ENCODE measurements around the gene PEX13. TPM values are rescaled to one million over a fixed set of nuclear protein-coding genes. Genes with fewer than 3 reads are reported as not detected.
"Not testable (repeated sequence)": the region's sequence is repeated elsewhere in the genome, so short reads cannot be mapped to it uniquely, and the experiment has no call there.

The PEX13 gene
- total RNA-seq, 1 donor from 2014 or later, result 12.8 TPM

DNA sequence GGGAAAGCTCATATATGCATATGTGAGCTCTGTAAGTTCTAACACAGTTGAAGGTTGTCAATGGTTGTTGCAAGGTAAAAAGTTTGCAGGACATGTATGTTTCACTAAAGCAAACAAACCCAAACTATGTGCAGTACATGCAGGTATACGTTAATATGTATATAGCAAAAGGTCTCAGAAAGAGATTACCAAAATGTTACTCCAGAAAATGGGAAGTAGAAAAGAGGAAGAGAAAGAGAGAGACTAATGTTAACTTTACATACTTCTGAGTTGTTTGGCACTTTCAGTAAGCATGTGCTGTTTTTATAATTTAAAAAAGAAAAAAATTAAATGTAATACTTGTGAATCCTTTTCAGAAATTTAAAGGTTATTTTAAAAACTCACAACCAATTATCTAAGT lies 32.8 kb upstream of the PEX13 start:
- Histone ChIP-seq H3K36me3 (no peaks in the 10 kb centered on the region), H3K4me1 (no peaks in the 10 kb centered on the region), H3K4me3 (no peak overlapping the region), H3K27ac (no peak overlapping the region), H3K9me3 (no peaks in the 10 kb centered on the region), H3K27me3 (no peaks in the 10 kb centered on the region)
- TF ChIP-seq, protein P1, sequence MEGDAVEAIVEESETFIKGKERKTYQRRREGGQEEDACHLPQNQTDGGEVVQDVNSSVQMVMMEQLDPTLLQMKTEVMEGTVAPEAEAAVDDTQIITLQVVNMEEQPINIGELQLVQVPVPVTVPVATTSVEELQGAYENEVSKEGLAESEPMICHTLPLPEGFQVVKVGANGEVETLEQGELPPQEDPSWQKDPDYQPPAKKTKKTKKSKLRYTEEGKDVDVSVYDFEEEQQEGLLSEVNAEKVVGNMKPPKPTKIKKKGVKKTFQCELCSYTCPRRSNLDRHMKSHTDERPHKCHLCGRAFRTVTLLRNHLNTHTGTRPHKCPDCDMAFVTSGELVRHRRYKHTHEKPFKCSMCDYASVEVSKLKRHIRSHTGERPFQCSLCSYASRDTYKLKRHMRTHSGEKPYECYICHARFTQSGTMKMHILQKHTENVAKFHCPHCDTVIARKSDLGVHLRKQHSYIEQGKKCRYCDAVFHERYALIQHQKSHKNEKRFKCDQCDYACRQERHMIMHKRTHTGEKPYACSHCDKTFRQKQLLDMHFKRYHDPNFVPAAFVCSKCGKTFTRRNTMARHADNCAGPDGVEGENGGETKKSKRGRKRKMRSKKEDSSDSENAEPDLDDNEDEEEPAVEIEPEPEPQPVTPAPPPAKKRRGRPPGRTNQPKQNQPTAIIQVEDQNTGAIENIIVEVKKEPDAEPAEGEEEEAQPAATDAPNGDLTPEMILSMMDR (IDR thresholded peaks at IDR 0.05), result no peak
- intact Hi-C loops (cut with DNase I), result no loop called here
- no peak for DNase-seq (ENCODE audit: low spot score in 2 of 2)

DNA sequence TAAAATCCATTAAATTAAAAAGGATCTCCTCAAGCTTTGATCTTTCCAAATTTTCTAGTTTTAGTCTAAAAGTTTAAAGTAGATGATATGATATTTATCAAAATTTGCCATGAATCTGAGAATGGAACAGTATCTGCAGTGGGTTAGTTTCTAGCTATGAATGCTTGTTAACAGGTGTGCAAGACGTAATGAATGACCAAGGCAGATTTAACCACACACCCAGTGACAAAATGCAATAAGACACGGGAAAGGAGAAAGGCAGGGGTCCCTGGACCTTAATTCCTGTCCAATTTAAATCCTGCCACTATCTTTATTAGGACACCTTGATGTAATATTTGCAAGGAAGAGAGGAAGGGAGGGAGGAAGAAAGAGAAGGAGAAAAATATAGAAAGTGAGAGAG lies 30.5 kb upstream of the PEX13 start:
- no peak for DNase-seq (ENCODE audit: low spot score in 2 of 2)
- Histone ChIP-seq H3K27ac (no peak overlapping the region), H3K36me3 (no peaks in the 10 kb centered on the region), H3K27me3 (no peaks in the 10 kb centered on the region), H3K4me1 (no peaks in the 10 kb centered on the region), H3K9me3 (peaks cover 4 to 7% of the 10 kb centered on the region in 2 donors), H3K4me3 (no peak overlapping the region)
- TF ChIP-seq, protein P1 (IDR thresholded peaks at IDR 0.05), result no peak
- intact Hi-C loops (cut with DNase I), result no loop called here

DNA sequence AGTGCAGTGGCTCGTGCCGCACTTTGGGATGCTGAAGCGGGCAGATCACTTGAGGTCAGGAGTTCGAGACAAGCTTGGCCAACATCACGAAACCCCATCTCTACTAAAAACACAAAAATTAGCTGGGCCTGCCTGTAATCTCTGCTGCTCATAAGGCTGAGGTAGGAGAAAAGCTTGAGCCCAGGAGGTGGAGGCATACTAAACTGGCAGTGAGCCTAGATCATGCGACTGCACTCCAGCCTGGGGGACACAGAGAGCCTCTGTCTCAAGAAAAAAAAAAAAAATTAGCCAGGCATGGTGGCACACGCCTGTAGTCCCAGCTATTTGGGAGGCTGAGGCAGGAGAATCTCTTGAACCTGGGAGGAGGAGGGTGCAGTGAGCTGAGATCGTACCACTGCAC lies 29.9 kb upstream of the PEX13 start:
- H3K27ac ChIP-seq; H3K9me3 ChIP-seq; H3K4me1 ChIP-seq; DNase-seq (ENCODE audit: low spot score in 2 of 2); H3K27me3 ChIP-seq; H3K36me3 ChIP-seq; intact Hi-C loops (cut with DNase I); H3K4me3 ChIP-seq: not testable (repeated sequence)

DNA sequence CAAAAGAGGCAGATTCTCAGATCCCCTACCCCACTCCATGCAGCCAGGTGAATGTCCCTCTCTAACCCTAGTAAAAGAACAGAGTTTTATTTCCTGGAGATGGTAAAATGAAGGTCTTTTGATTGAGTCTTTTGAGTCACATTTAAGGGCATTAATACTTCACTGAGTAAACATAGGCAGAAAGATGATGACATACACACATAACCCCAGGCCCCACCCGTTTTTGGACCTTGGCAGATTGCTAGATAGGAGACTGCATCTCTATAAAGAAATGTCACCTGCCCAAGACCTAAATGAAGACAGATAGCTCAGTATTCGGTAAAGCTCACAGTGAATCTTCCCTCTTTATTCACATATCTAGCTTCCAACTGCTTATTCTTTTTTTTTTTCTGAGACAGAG lies 28.3 kb upstream of the PEX13 start:
- no peaks in the 10 kb centered on the region for H3K27me3 ChIP-seq
- TF ChIP-seq, protein P1 (IDR thresholded peaks at IDR 0.05), result no peak
- H3K9me3 ChIP-seq, result peaks cover 6 to 7% of the 10 kb centered on the region in 2 donors
- no peak overlapping the region for H3K27ac ChIP-seq
- intact Hi-C loops (cut with DNase I), result no loop called here
- H3K4me1 ChIP-seq, result no peaks in the 10 kb centered on the region
- H3K4me3 ChIP-seq, result no peak overlapping the region
- H3K36me3 ChIP-seq, result no peaks in the 10 kb centered on the region
- DNase-seq (ENCODE audit: low spot score in 2 of 2), result no peak

DNA sequence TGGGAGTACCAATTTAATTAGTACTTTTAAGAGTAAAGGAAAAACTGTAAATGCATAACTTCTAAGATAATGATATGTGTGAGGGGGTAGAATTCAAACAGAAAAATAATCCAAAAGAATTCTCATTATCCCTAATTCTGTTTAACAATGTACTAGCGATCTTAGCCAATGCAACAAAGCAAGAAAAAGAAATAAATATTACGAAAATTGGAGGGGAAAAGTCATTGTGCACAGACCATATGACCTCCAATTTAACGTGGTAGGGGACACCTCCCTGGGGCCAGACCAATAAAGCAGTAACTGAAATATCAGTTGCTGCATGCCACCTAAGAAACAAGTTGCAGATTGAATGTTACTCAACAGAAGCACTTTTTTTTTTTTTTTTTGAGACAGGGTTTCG lies 25.9 kb upstream of the PEX13 start:
- TF ChIP-seq, protein P1 (IDR thresholded peaks at IDR 0.05), result no peak
- intact Hi-C loops (cut with DNase I), result no loop called here

DNA sequence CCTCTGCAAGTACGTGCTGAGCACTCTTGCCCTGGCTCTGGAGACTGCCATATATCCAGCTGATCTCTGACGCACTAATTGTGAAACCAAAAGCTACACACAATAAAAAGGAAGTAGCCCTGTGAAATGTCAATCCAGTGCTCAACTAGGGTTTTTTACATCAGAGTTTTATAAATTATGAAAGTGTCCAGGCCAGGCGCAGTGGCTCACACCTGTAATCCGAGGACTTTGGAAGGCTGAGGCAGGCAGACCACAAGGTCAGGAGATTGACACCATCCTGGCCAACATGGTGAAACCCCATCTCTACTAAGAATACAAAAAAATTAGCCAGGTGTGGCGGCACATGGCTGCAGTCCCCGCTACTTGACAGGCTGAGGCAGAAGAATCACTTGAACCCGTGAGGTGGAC lies 24.5 kb upstream of the PEX13 start:
- no peak overlapping the region for H3K4me3 ChIP-seq
- no peaks in the 10 kb centered on the region for H3K36me3 ChIP-seq
- H3K27me3 ChIP-seq, result no peaks in the 10 kb centered on the region
- peaks cover 6 to 7% of the 10 kb centered on the region in 2 donors for H3K9me3 ChIP-seq
- TF ChIP-seq, protein P1 (IDR thresholded peaks at IDR 0.05), result no peak
- no peak for DNase-seq (ENCODE audit: low spot score in 2 of 2)
- no peak overlapping the region for H3K27ac ChIP-seq
- intact Hi-C loops (cut with DNase I), result no loop called here
- no peaks in the 10 kb centered on the region for H3K4me1 ChIP-seq

More for the DNA sequence above, 25.9 kb upstream of the PEX13 start:
- no peak overlapping the region for H3K27ac ChIP-seq
- no peaks in the 10 kb centered on the region for H3K4me1 ChIP-seq
- no peaks in the 10 kb centered on the region for H3K27me3 ChIP-seq
- no peak for DNase-seq (ENCODE audit: low spot score in 2 of 2)
- no peaks in the 10 kb centered on the region for H3K36me3 ChIP-seq
- H3K9me3 ChIP-seq, result peaks cover 6 to 7% of the 10 kb centered on the region in 2 donors
- H3K4me3 ChIP-seq, result no peak overlapping the region

Data from ascending aorta (tissue), 2 donors.